Osteoblast (primary cell): Measurements from ENCODE around the gene PTRHD1. TPM values are rescaled to one million over a fixed set of nuclear protein-coding genes. Genes with fewer than 3 reads are reported as not detected.

Experiments used
- DNase-seq: peaks from one replicate; pipeline ENCODE4 v3.0.0; 2011; ENCODE audit warnings: low spot score, mixed read lengths; ENCODE audit not compliant: insufficient read length; ENCODE audit errors: missing footprints
- H2AFZ ChIP-seq: 2 replicates; pipeline ENCODE4 v1.6.0; 2011; ENCODE audit warnings: mild to moderate bottlenecking, low read length
- H3K27ac ChIP-seq: 2 replicates; pipeline ENCODE4 v1.5.1; 2011; ENCODE audit warnings: mild to moderate bottlenecking, low read depth, low read length, moderate library complexity
- H3K27me3 ChIP-seq: 2 replicates; pipeline ENCODE4 v1.6.0; 2012; ENCODE audit warnings: mild to moderate bottlenecking, control low read depth, inconsistent platforms, low read length, moderate library complexity; ENCODE audit not compliant: insufficient read depth
- H3K36me3 ChIP-seq: 2 replicates; pipeline ENCODE4 v1.5.1; 2011; ENCODE audit warnings: mild to moderate bottlenecking, low read length, control low read depth, moderate library complexity; ENCODE audit not compliant: insufficient read depth
- H3K4me1 ChIP-seq: 2 replicates; pipeline ENCODE4 v1.5.1; 2011; ENCODE audit warnings: mild to moderate bottlenecking, low read length, control low read depth, moderate library complexity; ENCODE audit not compliant: insufficient read depth
- H3K4me2 ChIP-seq: 2 replicates; pipeline ENCODE4 v1.6.0; 2011; ENCODE audit warnings: mild to moderate bottlenecking, low read length; ENCODE audit not compliant: insufficient read depth
- H3K4me3 ChIP-seq: fragments of 200-600 bp; sonication (generic); 3 replicates; pipeline ENCODE4 v1.5.1; 2012; ENCODE audit warnings: mild to moderate bottlenecking, low read length, inconsistent platforms; ENCODE audit not compliant: insufficient read depth
- H3K79me2 ChIP-seq: 2 replicates; pipeline ENCODE4 v1.6.0; 2012; ENCODE audit warnings: mild to moderate bottlenecking, low read length, control low read depth, inconsistent platforms; ENCODE audit not compliant: insufficient read depth
- H3K9me3 ChIP-seq: 2 replicates; pipeline ENCODE4 v1.5.1; 2011; ENCODE audit warnings: low read depth, low read length, control low read depth
- H4K20me1 ChIP-seq: 2 replicates; pipeline ENCODE4 v1.6.0; 2012; ENCODE audit warnings: mild to moderate bottlenecking, low read length, control low read depth; ENCODE audit not compliant: insufficient read depth
- total RNA-seq: library from RNA; depleted of rRNA; stranded (reverse); fragments of >200 nt; gene quantifications from 2 replicates; pipeline ENCODE4 v1.2.3, GENCODE V29; 2012
- TF ChIP-seq, protein P1 (sequence below): IDR thresholded peaks from 2 replicates; pipeline ENCODE4 v1.5.1; 2011; ENCODE audit warnings: mild to moderate bottlenecking, low read depth, low read length, moderate library complexity; ENCODE audit errors: extremely low read depth

PTRHD1 gene
- total RNA-seq, 1 donor = 25.0 TPM

- Histone ChIP-seq H2AFZ (no peak overlapping the region), H3K27ac (no peak overlapping the region), H3K9me3 (no peaks in the 10 kb centered on the region), H3K4me2 (no peak overlapping the region), H3K36me3 (no peaks in the 10 kb centered on the region), H3K27me3 (no peaks in the 10 kb centered on the region), H3K4me1 (no peaks in the 10 kb centered on the region), H4K20me1 (no peaks in the 10 kb centered on the region), H3K4me3 (no peak overlapping the region), H3K79me2 (no peaks in the 10 kb centered on the region)
- TF ChIP-seq, protein P1, sequence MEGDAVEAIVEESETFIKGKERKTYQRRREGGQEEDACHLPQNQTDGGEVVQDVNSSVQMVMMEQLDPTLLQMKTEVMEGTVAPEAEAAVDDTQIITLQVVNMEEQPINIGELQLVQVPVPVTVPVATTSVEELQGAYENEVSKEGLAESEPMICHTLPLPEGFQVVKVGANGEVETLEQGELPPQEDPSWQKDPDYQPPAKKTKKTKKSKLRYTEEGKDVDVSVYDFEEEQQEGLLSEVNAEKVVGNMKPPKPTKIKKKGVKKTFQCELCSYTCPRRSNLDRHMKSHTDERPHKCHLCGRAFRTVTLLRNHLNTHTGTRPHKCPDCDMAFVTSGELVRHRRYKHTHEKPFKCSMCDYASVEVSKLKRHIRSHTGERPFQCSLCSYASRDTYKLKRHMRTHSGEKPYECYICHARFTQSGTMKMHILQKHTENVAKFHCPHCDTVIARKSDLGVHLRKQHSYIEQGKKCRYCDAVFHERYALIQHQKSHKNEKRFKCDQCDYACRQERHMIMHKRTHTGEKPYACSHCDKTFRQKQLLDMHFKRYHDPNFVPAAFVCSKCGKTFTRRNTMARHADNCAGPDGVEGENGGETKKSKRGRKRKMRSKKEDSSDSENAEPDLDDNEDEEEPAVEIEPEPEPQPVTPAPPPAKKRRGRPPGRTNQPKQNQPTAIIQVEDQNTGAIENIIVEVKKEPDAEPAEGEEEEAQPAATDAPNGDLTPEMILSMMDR = no peak
- no peak for DNase-seq
Observed at GRCh38 chr2:24779116-24779515, 14.1 kb downstream of the PTRHD1 start.

- no peaks in the 10 kb centered on the region for H3K4me1 ChIP-seq
- no peaks in the 10 kb centered on the region for H3K79me2 ChIP-seq
- H3K4me3 ChIP-seq = no peak overlapping the region
- no peaks in the 10 kb centered on the region for H4K20me1 ChIP-seq
- TF ChIP-seq, protein P1 = no peak
- DNase-seq = no peak
- no peaks in the 10 kb centered on the region for H3K27me3 ChIP-seq
- no peak overlapping the region for H3K27ac ChIP-seq
- H3K36me3 ChIP-seq = peaks cover 3% of the 10 kb centered on the region
- H2AFZ ChIP-seq = no peak overlapping the region
- no peak overlapping the region for H3K4me2 ChIP-seq
- no peaks in the 10 kb centered on the region for H3K9me3 ChIP-seq
Observed at GRCh38 chr2:24774373-24774772, 18.8 kb downstream of the PTRHD1 start.

DNA sequence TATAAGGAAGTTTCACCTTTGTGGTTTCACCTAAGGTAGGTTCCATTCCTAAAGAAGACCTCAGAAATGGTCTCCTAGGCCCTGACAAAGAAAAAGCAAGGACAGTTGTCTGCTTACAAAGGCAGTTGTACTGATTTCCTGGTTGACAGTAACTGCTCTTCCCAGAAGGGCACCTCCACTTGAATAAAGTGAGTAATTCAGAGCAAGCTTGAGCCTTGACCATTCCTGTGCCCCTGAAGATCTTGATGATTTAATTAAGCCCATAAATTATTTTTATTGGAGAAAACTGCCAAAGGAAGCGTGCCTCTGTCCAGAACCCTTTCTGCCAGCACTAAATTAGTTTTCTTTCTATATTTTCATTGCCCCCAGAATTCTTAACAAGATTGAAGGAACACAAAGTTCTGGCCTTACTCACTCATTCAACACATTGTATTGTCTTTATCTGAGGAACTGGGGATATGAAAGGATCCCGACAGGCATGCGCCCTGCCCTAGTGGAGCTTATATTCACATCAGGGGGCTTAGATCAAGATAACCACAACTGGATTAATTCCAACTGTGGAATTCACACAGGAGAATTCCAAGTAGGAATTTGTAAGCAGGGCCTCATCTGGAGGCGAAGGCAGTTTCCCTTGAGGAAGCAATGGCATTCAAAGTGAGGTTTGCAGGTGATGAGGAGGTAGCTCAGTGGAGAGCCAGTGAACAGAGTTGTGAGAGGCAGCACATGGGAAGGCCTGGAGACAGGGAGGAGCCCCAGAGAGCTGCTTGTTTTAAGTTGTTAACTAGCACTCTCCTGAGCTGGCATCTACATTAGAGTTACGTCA, 21.2 kb downstream of the PTRHD1 start:
- DNase-seq = peak; percentile 36
- H3K79me2 ChIP-seq = no peaks in the 10 kb centered on the region

DNA sequence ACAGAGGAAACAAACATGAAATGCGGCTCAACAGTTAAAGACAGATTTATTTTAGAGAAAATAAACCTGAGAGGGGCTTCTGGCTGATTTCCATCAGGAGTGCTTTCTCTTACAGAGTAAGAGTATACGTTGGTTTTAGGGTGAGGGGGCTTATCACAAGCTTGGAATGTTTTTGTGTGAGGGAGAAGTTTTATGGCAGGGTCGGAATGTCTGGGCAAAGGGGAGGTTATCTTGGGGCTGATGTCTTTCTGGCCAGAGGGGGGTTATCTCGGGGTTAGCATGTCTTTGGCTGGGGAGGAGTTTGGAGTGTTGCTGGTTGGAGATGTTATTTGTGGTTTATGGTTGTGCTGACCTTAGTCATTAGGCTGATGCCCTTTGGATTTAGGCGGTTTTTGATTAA, 22.1 kb downstream of the PTRHD1 start:
- H3K4me3 ChIP-seq = no peak overlapping the region
- H3K4me1 ChIP-seq = no peaks in the 10 kb centered on the region
- no peak for DNase-seq
- H3K36me3 ChIP-seq = peaks cover 3% of the 10 kb centered on the region
- no peaks in the 10 kb centered on the region for H3K9me3 ChIP-seq
- no peaks in the 10 kb centered on the region for H3K79me2 ChIP-seq
- TF ChIP-seq, protein P1 = no peak
- no peak overlapping the region for H2AFZ ChIP-seq
- H4K20me1 ChIP-seq = no peaks in the 10 kb centered on the region
- no peak overlapping the region for H3K27ac ChIP-seq
- H3K27me3 ChIP-seq = no peaks in the 10 kb centered on the region
- no peak overlapping the region for H3K4me2 ChIP-seq

More for the DNA sequence above, 21.2 kb downstream of the PTRHD1 start:
- Histone ChIP-seq H3K4me2 (no peak overlapping the region), H3K9me3 (no peaks in the 10 kb centered on the region), H3K4me3 (no peak overlapping the region), H2AFZ (no peak overlapping the region), H4K20me1 (no peaks in the 10 kb centered on the region), H3K27me3 (no peaks in the 10 kb centered on the region), H3K27ac (no peak overlapping the region), H3K4me1 (no peaks in the 10 kb centered on the region), H3K36me3 (peaks cover 3% of the 10 kb centered on the region)
- TF ChIP-seq, protein P1 = no peak
